Mesenchymal stem cell (in vitro differentiated cells and primary cell): Measurements from ENCODE around the gene MPP7.

Source experiments
- DNase-seq: peaks from one replicate; pipeline ENCODE4 v3.0.0-alpha.2; 2013
- H2AFZ ChIP-seq: one replicate; pipeline ENCODE4 v1.6.1; 2013; ENCODE audit warnings: low read depth, mild to moderate bottlenecking, control low read depth, inconsistent platforms, low read length, moderate library complexity
- H2AK5ac ChIP-seq: 2 replicates; pipeline ENCODE4 v1.6.1; 2013; ENCODE audit warnings: low read length, moderate library complexity, mild to moderate bottlenecking, inconsistent platforms; ENCODE audit not compliant: severe bottlenecking
- H2BK120ac ChIP-seq: one replicate; pipeline ENCODE4 v1.6.1; 2013; ENCODE audit warnings: low read depth, mild to moderate bottlenecking, inconsistent platforms, low read length, moderate library complexity
- H2BK12ac ChIP-seq, 2 experiments: one replicate each; pipeline ENCODE4 v1.6.1; 2013; ENCODE audit warnings: inconsistent platforms in 2 of 2, low read length in 2 of 2, mild to moderate bottlenecking in 2 of 2, moderate library complexity in 2 of 2, control low read depth in 1 of 2
- H2BK15ac ChIP-seq: one replicate; pipeline ENCODE4 v1.6.1; 2013; ENCODE audit warnings: mild to moderate bottlenecking, low read depth, inconsistent platforms; ENCODE audit not compliant: poor library complexity, severe bottlenecking
- H2BK5ac ChIP-seq: 2 replicates; pipeline ENCODE4 v1.6.1; 2013; ENCODE audit warnings: low read depth, mild to moderate bottlenecking, low read length, control low read depth, inconsistent platforms; ENCODE audit not compliant: poor library complexity, severe bottlenecking
- H3K14ac ChIP-seq, 2 experiments: one replicate each; pipeline ENCODE4 v1.6.1; 2013; ENCODE audit warnings: inconsistent platforms in 2 of 2, low read length in 2 of 2, control low read depth in 1 of 2, mild to moderate bottlenecking in 1 of 2, moderate library complexity in 1 of 2
- H3K18ac ChIP-seq, 2 experiments: one replicate each; pipeline ENCODE4 v1.6.1; 2013; ENCODE audit warnings: inconsistent platforms in 2 of 2, low read length in 2 of 2, control low read depth in 1 of 2, low read depth in 1 of 2, mild to moderate bottlenecking in 1 of 2
- H3K23ac ChIP-seq, 2 experiments: one replicate each; pipeline ENCODE4 v1.6.1; 2013; ENCODE audit warnings: inconsistent platforms in 2 of 2, low read length in 2 of 2, mild to moderate bottlenecking in 2 of 2, moderate library complexity in 2 of 2, control low read depth in 1 of 2
- H3K27ac ChIP-seq: 2 replicates; pipeline ENCODE4 v1.5.1; 2013; ENCODE audit warnings: mild to moderate bottlenecking, moderate library complexity, low read length, control low read depth, inconsistent platforms; ENCODE audit not compliant: poor library complexity, severe bottlenecking
- H3K27me3 ChIP-seq, 2 experiments: 2 replicates each; pipeline versions ENCODE4 v1.6.1 to v1.7.0; 2013; ENCODE audit warnings: low read length in 2 of 2, mild to moderate bottlenecking in 2 of 2, moderate library complexity in 2 of 2, control low read depth in 1 of 2, inconsistent platforms in 1 of 2; ENCODE audit not compliant: control insufficient read depth in 1 of 2, insufficient read depth in 1 of 2
- H3K36me3 ChIP-seq, 2 experiments: 2 replicates each; pipeline versions ENCODE4 v1.6.1 to v1.7.0; 2013; ENCODE audit warnings: low read length in 2 of 2, control low read depth in 1 of 2, inconsistent platforms in 1 of 2, low read depth in 1 of 2, mild to moderate bottlenecking in 1 of 2; ENCODE audit not compliant: insufficient read depth in 2 of 2, control insufficient read depth in 1 of 2
- H3K4ac ChIP-seq, 2 experiments: one replicate each; pipeline ENCODE4 v1.6.1; 2013; ENCODE audit warnings: inconsistent platforms in 2 of 2, low read length in 2 of 2, mild to moderate bottlenecking in 2 of 2, moderate library complexity in 2 of 2, control low read depth in 1 of 2, low read depth in 1 of 2
- H3K4me1 ChIP-seq: 2 replicates; pipeline ENCODE4 v1.6.1; 2013; ENCODE audit warnings: low read depth, low read length, control low read depth; ENCODE audit not compliant: control insufficient read depth, insufficient read depth
- H3K4me2 ChIP-seq: 2 replicates; pipeline ENCODE4 v1.6.1; 2013; ENCODE audit warnings: low read length, mild to moderate bottlenecking, inconsistent platforms; ENCODE audit not compliant: poor library complexity, severe bottlenecking
- H3K4me3 ChIP-seq, 2 experiments: 2 replicates each; pipeline versions ENCODE4 v1.5.1 to v1.7.0; 2013; ENCODE audit warnings: low read length in 2 of 2, mild to moderate bottlenecking in 2 of 2, control low read depth in 1 of 2, low read depth in 1 of 2; ENCODE audit not compliant: insufficient read depth in 1 of 2
- H3K79me1 ChIP-seq: replicated peaks from 2 replicates; pipeline ENCODE4 v1.6.1; 2013; ENCODE audit warnings: mild to moderate bottlenecking, control low read depth, low read length, inconsistent platforms; ENCODE audit not compliant: poor library complexity, severe bottlenecking
- H3K9ac ChIP-seq: 2 replicates; pipeline ENCODE4 v1.7.0; 2013; ENCODE audit warnings: mild to moderate bottlenecking, low read length, moderate library complexity
- H3K9me3 ChIP-seq: 2 replicates; pipeline ENCODE4 v1.7.0; 2013; ENCODE audit warnings: mild to moderate bottlenecking, low read length; ENCODE audit not compliant: control insufficient read depth
- H4K8ac ChIP-seq: one replicate; pipeline ENCODE4 v1.6.1; 2013; ENCODE audit warnings: inconsistent platforms, mild to moderate bottlenecking, low read length, moderate library complexity
- H4K91ac ChIP-seq: one replicate; pipeline ENCODE4 v1.6.1; 2013; ENCODE audit warnings: mild to moderate bottlenecking, low read length, inconsistent platforms
- WGBS: methylation state at CpG from one replicate; pipeline ENCODE4 v1.1.7; 2013; ENCODE audit warnings: mixed read lengths; 5-methylcytosine and 5-hydroxymethylcytosine counted together

The MPP7 gene

GRCh38 chr10:28269842-28270456 is 32.9 kb downstream of the MPP7 start:
- H3K23ac ChIP-seq: no peak overlapping the region
- no peak overlapping the region for H4K91ac ChIP-seq
- no peak overlapping the region for H3K27ac ChIP-seq
- H3K36me3 ChIP-seq: no peaks in the 10 kb centered on the region
- no peaks in the 10 kb centered on the region for H3K4me1 ChIP-seq
- H2AFZ ChIP-seq: no peak overlapping the region
- no peak overlapping the region for H2BK5ac ChIP-seq
- no peak overlapping the region for H3K4me2 ChIP-seq
- no peak overlapping the region for H3K14ac ChIP-seq
- H3K4ac ChIP-seq: no peak overlapping the region
- no peak for DNase-seq
- no peak overlapping the region for H2BK12ac ChIP-seq
- H3K9ac ChIP-seq: no peak overlapping the region
- H2AK5ac ChIP-seq: no peak overlapping the region
- no peaks in the 10 kb centered on the region for H3K79me1 ChIP-seq
- no peak overlapping the region for H2BK120ac ChIP-seq
- H3K9me3 ChIP-seq: no peaks in the 10 kb centered on the region
- WGBS: 82% methylated on average over 9 of the region's 9 CpGs
- no peak overlapping the region for H2BK15ac ChIP-seq
- H4K8ac ChIP-seq: no peak overlapping the region
- H3K27me3 ChIP-seq: peaks cover 0 to 4% of the 10 kb centered on the region in 2 experiments
- no peak overlapping the region for H3K4me3 ChIP-seq
- H3K18ac ChIP-seq: no peak overlapping the region

GRCh38 chr10:28266449-28267224 is 36.2 kb downstream of the MPP7 start:
- no peak overlapping the region for H2AFZ ChIP-seq
- H3K18ac ChIP-seq: no peak overlapping the region
- peaks cover 2% of the 10 kb centered on the region for H3K4me1 ChIP-seq
- H3K4ac ChIP-seq: no peak overlapping the region
- H2BK120ac ChIP-seq: no peak overlapping the region
- no peak overlapping the region for H3K14ac ChIP-seq
- no peak overlapping the region for H4K91ac ChIP-seq
- H2BK12ac ChIP-seq: no peak overlapping the region
- H3K27me3 ChIP-seq: peaks cover 0 to 11% of the 10 kb centered on the region in 2 experiments
- H2BK5ac ChIP-seq: no peak overlapping the region
- 92% methylated on average over 3 of the region's 3 CpGs for WGBS
- no peak overlapping the region for H3K27ac ChIP-seq
- H3K9me3 ChIP-seq: no peaks in the 10 kb centered on the region
- no peaks in the 10 kb centered on the region for H3K36me3 ChIP-seq
- no peak overlapping the region for H3K4me3 ChIP-seq
- no peak overlapping the region for H2BK15ac ChIP-seq
- no peak overlapping the region for H3K23ac ChIP-seq
- no peak overlapping the region for H4K8ac ChIP-seq
- H3K79me1 ChIP-seq: no peaks in the 10 kb centered on the region
- H3K4me2 ChIP-seq: no peak overlapping the region
- no peak overlapping the region for H3K9ac ChIP-seq
- DNase-seq: no peak
- no peak overlapping the region for H2AK5ac ChIP-seq

- H3K79me1 ChIP-seq: peaks cover 1% of the 10 kb centered on the region
Observed at GRCh38 chr10:28263136-28263857, 39.6 kb downstream of the MPP7 start.

GRCh38 chr10:28256776-28257175 is 46.1 kb downstream of the MPP7 start:
- no peak overlapping the region for H2BK15ac ChIP-seq
- H3K23ac ChIP-seq: no peak overlapping the region
- WGBS: 61% methylated on average over 2 of the region's 2 CpGs
- no peak overlapping the region for H3K14ac ChIP-seq
- no peaks in the 10 kb centered on the region for H3K27me3 ChIP-seq
- no peak overlapping the region for H2BK12ac ChIP-seq
- no peak overlapping the region for H3K18ac ChIP-seq
- H3K9me3 ChIP-seq: no peaks in the 10 kb centered on the region
- no peak overlapping the region for H3K27ac ChIP-seq
- no peak overlapping the region for H4K91ac ChIP-seq
- no peaks in the 10 kb centered on the region for H3K36me3 ChIP-seq
- H2AK5ac ChIP-seq: no peak overlapping the region
- no peak overlapping the region for H3K4me2 ChIP-seq
- H3K9ac ChIP-seq: no peak overlapping the region
- H2BK120ac ChIP-seq: no peak overlapping the region
- H3K4me3 ChIP-seq: no peak overlapping the region
- H2AFZ ChIP-seq: no peak overlapping the region
- DNase-seq: no peak
- H3K4me1 ChIP-seq: no peaks in the 10 kb centered on the region
- H2BK5ac ChIP-seq: no peak overlapping the region
- peaks cover 3% of the 10 kb centered on the region for H3K79me1 ChIP-seq
- H4K8ac ChIP-seq: no peak overlapping the region
- no peak overlapping the region for H3K4ac ChIP-seq

More at GRCh38 chr10:28263136-28263857, 39.6 kb downstream of the MPP7 start:
- Histone ChIP-seq H3K36me3 (no peaks in the 10 kb centered on the region), H2BK15ac (no peak overlapping the region), H3K9ac (no peak overlapping the region), H3K27ac (no peak overlapping the region), H4K8ac (no peak overlapping the region), H2BK120ac (no peak overlapping the region), H2BK5ac (no peak overlapping the region), H3K27me3 (peaks cover 0 to 7% of the 10 kb centered on the region in 2 experiments), H2BK12ac (no peak overlapping the region), H4K91ac (no peak overlapping the region), H3K23ac (no peak overlapping the region), H3K9me3 (no peaks in the 10 kb centered on the region), H3K4me3 (no peak overlapping the region), H3K4me2 (peak overlapping the region; percentile 25), H3K14ac (no peak overlapping the region), H2AFZ (no peak overlapping the region), H3K4me1 (peaks cover 2% of the 10 kb centered on the region), H3K18ac (no peak overlapping the region), H2AK5ac (no peak overlapping the region), H3K4ac (no peak overlapping the region)
- no peak for DNase-seq
- WGBS: 72% methylated on average over 8 of the region's 10 CpGs
